ELF-1 (cell line): ENCODE data around the gene INSYN1.
A peak's percentile ranks its signal among the peaks of the same experiment; 100 is the strongest.
"Not testable (repeated sequence)": the region's sequence is repeated elsewhere in the genome, so short reads cannot be mapped to it uniquely, and the experiment has no call there.

Source experiments
- DNase-seq: peaks from one replicate; pipeline ENCODE4 v3.0.0-alpha.2; 2016; ENCODE audit warnings: low read depth, low spot score

INSYN1 gene, protein sequence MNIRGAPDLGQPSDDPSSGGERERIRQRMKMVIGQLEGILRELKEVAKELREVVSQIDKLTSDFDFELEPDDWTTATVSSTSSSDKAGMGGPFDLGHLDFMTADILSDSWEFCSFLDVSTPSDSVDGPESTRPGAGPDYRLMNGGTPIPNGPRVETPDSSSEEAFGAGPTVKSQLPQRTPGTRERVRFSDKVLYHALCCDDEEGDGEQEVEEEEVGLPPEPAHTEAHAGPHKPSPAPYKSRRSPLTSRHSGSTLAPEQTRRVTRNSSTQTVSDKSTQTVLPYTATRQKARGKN

GRCh38 chr15:73753250-73754130 is at the start of gene INSYN1:
Gene INSYN1, minus strand, starts transcription at chr15:73753351. Its CDS starts 2,221 bp downstream, at chr15:73751130.
- no peak for DNase-seq

DNA sequence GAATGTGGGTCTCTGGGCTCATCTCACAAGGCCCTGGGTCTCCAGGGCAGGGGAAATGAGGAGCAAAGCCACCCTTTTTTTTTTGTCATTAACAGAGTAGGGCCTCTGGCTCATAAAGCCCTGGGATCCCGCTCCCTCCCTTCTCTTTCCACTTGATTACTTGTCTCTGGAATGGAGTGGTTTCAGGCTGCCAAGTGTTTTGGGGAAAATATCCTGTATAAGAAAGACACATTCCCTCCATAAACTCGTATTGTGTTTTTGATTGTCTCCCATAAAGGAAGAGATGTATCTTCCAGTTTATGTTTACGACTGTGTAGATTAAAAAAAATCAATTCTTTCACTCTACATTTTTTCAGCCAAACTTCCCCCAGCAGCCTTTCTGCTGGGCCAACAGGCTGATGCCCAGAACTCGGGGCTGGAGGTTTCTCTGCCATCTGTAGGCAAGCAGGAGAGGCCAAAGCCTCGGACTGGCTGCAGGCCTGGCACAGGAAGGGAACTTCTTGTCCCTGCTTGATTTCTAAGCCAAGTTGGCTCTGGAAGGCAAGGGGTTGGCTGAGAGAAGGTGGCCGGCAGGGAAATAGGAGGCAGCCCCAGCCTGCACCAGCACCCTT is 49.4 kb upstream of the INSYN1 start:
- DNase-seq: no peak

DNA sequence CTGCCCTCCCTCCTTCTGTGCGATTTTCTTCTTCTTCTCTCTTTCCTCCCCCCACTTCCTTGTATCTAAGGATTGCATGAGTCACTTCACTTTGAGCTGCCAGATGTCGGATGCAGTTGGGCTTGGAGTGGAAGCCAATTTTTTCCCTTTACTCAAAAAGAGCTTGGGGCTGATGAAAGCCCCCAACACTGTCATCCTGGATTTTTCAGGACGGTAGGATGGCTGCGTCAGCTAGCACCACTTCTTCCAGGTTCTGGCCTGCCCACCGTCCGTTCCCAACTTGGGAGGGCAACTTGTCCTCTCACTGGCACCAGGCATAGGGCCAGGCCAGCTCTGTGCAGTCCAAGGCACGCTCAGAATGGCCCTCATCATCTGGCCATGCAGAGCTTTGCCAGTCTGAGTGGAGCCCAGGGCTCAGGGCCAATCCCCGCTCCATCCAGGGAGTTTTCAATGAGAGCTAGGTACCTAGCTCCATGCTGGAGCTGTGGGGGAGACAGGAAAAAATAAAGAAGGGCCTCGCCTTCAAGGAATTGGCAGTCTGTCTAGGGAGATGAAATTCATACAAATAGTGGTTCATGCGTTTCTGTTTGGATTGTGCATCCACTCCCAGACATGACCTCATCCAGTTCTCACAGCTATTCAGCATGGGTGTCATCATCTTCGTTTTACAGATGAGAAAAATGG is 47.7 kb upstream of the INSYN1 start:
- no peak for DNase-seq

GRCh38 chr15:73799466-73799865 is 46.3 kb upstream of the INSYN1 start:
- DNase-seq: no peak

- no peak for DNase-seq
These were observed 44.4 kb upstream of the INSYN1 start for GRCh38 chr15:73797366-73798158.

GRCh38 chr15:73796331-73796831 is 43.2 kb upstream of the INSYN1 start:
- DNase-seq: no peak

DNA sequence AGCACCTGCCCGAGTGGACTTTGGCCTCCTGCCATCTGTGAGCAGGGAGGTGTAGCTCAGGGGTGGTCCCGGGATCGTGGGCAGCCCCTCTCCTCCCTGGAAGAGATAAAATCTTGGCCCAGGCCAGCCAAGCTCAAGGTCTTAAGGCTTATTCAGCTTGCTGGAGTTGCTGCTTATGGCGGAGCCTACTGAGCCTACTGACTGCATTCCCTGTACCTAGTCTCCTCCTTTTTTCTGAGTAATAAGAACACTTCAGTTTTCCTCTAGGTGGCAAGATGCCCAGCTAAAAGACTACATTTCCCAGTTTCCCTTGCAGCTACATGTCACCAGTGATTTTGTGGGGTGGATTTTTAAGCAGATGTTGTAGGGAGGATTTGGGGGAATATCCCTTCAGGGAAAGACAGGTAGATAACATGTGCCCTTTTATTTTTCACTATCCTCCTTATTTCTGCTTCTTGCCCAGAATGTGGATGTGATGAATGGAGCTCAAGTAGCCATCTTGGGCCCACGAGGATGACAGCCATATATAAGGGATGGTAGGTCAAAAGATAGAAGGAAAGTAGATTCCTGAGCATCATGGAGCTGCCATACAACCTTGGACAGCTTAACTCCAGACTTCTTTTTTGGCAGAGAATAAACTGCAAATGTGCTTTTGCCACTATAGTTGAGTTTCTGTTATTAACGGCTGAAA is 41.4 kb upstream of the INSYN1 start:
- no peak for DNase-seq

DNA sequence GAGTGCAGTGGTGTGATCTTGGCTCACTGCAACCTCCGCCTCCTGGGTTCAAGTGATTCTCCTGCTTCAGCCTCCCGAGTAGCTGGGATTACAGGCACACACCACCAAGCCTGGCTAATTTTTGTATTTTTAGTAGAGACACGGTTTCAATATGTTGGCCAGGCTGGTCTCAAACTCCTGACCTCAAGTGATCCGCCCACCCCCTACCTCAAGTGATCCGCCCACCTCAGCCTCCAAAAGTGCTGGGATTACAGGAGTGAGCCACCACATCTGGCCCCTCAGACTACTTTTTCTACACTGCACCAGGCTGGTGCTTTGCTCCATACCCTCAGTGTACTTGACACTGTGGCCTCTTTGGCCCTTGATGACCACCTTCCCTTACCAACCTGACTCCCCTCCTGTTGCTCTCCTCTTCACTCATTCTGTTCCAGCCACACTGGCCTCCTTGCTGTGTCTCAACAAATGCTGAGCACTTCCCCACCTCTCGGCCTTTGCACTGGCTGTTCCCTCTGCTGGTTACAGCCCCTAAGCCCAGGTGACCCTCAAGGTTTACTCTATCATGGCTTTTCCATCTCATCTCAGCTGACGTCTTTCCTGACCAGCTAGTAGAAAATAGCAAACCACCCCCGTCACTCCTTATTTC is 39.9 kb upstream of the INSYN1 start:
- not testable (repeated sequence) for DNase-seq

DNA sequence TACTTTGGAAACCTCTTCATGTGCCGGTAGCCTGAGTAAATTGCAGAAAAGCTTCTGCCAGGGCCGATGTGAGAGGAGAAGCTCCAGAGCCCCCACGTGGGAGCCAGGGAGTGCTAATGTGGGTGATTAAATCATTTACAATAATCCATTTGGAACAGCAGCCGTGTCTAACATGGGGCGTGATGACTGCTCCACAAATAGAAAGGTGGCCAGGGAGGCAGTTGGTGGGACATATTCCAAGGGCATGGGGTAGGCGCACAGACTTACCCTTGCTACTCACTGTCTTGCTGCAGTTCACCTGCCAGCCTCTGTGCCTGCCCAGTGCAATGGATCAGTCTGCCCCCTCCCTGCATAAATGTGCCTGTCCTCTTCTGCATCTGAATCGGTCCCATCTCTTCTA is 39.3 kb upstream of the INSYN1 start:
- no peak for DNase-seq

- no peak for DNase-seq
These were observed 36.5 kb upstream of the INSYN1 start for GRCh38 chr15:73789521-73790240.

DNA sequence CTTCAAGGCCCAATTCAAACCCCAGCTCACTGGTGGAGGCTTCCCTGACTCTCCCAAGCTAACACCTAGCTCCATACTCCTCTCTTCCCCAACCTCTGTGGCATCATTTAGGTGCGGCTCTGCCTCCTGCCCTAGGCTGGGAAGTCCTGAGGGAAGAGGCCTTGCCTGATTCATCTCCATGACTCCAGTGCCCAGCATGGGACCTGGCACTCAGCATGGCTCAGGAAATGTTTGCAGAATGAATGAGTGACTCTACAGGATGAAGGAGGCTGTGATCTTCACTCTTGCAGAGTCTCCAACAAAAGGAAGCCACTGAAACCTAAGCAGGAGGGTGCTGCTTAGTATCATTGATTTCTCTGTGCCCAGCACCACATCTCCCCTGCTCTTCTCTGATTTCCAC is 34.5 kb upstream of the INSYN1 start:
- no peak for DNase-seq

DNA sequence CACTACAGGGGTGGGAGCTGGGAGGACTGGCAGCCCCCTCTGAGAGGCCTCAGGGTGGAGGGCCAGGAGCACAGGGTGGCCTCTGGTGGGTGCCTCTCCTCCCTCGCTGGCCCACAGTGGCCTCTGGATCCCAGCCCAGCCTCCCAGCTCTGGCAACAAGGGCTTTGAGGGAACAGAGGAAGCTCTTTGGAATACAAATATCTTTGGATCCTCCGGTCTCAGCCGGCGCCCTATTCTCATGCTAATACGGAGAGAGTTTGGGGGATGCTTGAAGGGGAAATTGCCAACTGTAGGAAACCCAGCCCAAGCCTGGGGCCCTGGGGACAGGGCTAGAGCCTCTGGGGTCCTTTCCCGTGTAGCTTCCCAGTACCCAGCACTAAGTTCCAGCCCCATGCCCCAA is 33.4 kb upstream of the INSYN1 start:
- peak; percentile 56 for DNase-seq

- DNase-seq: not testable (repeated sequence)
These were observed 32.3 kb upstream of the INSYN1 start for GRCh38 chr15:73785256-73786014.

DNA sequence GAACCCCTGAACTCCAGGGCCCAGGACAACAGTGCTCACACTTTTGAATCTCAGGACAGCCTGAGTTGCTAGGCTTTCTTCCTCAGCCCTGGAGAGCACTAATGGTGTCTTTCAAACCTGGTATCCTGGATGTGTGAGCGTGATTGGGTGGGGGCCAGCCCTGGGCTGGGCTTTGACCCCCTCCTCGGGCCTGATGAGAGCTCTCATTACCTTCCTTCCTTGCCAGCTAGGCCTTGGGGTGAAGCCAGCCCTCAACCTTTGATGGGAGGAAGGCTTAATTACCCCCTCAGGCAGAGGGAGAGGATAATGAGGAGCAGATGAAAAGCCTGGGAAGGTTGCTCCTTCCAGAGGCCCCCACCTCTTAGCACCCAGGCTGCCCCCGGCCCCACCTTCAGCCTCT is 31.1 kb upstream of the INSYN1 start:
- DNase-seq: peak; percentile 64

GRCh38 chr15:73782344-73782959 is 29.3 kb upstream of the INSYN1 start:
- DNase-seq: no peak

DNA sequence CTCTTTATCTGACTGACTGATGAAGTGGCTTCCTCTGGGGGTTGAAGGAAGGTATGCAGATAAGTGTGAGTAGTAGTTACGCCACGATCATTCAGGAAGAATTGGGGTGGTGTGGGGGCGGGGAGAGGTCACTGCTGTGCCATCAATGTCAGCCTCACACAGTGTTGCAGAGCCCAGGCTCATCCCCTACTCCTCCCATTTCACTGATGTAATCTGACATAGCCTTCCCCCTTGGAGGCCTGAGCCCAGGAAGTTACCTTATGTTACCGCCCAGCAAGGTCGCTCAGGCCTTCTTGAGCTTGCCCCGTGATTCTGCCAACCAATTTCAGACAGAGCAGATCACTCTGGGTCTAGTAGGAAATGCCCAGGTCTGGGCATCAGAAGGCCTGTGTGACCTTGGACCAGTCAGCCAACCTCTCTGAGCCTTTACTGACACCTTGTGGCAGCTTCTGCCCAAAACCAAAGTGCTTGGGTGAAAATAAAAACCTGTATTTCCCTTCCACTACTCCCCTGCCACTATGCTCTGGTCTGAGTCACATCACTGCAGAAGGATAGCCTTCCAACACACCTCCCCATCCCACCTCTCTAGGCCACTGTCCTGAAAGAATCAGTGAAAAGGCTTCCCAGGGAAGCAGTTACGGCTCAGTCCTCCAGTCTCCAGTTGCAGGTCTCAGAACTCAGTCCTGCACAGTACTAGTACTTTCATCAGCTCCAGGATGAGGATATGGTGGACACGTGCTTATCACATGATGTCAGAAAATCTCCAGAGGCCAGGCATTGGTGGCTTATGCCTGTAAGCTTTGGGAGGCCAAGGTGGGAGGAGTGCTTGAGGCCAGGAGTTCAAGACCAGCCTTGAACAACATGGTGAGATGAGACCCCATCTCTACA is 28.1 kb upstream of the INSYN1 start:
- DNase-seq: peak; percentile 62

- no peak for DNase-seq
These were observed 26.8 kb upstream of the INSYN1 start for GRCh38 chr15:73779974-73780373.
